Stimulated activated CD4-positive, alpha-beta T cell treated with anti-CD3 and anti-CD28 coated beads, Interleukin-12 subunit alpha, Interleukin-12 subunit beta, amount 100 ng/mL, for 48 hours (primary cell): ENCODE results near the gene IGF2BP3.
"Not testable (repeated sequence)": the region's sequence is repeated elsewhere in the genome, so short reads cannot be mapped to it uniquely, and the experiment has no call there.

Experiments used
- DNase-seq, 3 donors: peaks; one replicate each; pipeline ENCODE4 v3.0.0-alpha.2; 2020; ENCODE audit warnings: low read depth in 2 of 3, low spot score in 1 of 3

The IGF2BP3 gene

DNA sequence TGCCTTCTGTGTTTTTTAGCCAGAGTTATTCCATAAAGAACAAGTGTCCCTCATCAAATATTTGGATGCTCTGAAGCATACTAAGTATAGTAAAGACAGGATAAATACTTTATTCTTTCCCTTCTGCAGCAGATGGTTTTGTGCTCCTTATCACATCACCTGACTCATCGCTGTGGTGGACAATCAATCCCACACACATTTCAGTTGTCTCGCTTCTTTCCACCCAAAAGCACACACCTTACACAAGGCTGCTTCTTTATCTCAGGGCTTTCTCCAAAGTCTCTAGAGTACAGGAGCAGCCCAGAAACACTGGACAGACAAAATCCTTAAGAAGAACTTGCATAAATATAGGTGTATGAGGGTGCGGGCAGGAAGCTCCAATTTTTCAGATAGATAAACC, 43.4 kb downstream of the IGF2BP3 start:
- DNase-seq, result no peak

DNA sequence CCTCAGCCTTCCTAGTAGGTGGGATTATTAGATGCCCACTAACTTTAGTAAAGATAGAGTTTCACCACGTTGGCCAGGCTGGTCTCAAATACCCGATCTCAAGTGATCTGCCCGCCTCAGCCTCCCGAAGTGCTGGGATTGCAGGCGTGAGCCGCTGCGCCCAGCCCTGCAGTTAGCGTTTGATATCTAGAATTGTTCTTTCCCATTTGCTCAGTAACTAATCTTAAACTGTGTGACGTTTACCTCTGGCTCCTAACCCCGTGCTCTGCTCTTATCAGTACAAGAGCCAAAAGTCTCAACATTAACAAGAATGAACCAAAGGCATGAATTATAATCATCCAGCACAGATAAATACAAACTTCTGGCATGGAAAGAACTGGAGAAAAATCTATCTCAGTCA, 47.4 kb downstream of the IGF2BP3 start:
- DNase-seq, result no peak

GRCh38 chr7:23422384-23422783, 47.9 kb downstream of the IGF2BP3 start:
- no peak for DNase-seq

GRCh38 chr7:23419845-23420244, 50.4 kb downstream of the IGF2BP3 start:
- no peak for DNase-seq

DNA sequence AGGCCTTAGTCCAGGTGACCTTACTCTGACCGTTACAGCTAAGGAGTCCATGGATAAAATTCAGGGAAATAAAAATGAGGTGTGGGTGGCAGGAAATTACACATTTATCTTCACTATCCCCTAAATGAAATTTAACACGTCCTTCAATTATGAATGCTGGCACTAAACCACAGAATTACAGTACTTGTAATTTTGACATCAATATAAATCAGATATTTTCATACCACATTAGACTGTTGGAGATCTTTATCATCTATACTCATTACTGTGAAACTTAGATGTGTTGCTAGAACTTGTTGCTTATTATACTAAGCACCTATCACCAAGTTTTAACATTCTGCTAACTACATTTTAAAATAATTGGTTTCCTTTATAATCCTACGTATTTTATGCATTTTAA, 51.1 kb downstream of the IGF2BP3 start:
- DNase-seq, result no peak

DNA sequence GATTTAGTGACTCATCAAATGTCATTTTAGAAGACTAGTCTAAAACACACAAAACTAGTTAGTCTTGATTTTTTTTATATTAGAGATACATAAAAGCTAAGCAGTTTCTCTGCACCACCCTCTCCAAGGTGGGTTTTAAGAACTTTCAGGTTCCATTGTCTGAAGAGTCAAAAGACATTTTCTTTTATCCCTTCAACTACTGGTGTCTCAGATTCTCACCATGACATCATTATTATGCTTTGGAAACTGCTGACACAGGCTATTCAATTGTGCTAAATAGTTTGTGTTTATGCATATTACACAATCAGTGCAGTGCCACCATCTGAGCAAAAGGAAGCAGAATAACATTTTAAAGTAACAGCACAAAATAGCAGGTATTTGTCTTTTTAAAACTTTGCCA, 52.2 kb downstream of the IGF2BP3 start:
- no peak for DNase-seq

- DNase-seq, result no peak
These were observed 55.1 kb downstream of the IGF2BP3 start for GRCh38 chr7:23415198-23415597.

- DNase-seq, result no peak
These were observed 59.7 kb downstream of the IGF2BP3 start for GRCh38 chr7:23410446-23411183.

- not testable (repeated sequence) for DNase-seq
These were observed 63.7 kb downstream of the IGF2BP3 start for GRCh38 chr7:23406564-23406963.

- peak in 1 of 3 donors; percentile 6 for DNase-seq
These were observed 65.1 kb downstream of the IGF2BP3 start for GRCh38 chr7:23405240-23405618.

DNA sequence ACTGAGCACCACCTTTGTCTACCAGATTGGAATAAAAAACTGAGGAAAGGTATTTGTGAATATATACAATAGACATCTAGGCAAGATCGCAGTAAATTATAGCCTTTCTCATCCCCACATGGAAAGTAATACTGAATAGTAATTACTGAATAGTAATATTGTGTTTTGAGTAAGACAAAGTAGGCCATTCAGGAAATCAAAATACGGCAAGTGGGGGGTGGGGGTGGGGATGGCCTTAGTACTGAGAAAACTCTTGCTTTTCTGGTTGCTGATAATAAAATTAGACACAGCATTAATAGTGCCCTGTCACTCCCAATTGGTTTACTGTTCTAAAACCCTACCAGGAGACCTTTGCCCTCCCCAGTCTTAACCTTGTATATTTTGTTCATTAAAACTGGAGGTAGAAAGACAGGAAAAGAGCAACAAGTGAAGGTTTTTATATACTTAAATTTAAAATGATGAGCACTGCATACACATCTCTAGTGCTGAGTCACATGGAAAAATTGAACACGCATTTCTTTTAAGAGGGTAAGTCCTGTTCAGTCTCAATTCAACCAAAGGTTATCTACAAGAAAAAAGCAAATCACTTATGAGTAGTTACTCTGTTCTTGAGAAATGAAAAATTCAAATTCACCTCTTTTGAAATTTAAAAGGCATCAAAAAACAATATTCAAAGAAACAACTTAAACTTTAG, 65.6 kb downstream of the IGF2BP3 start:
- DNase-seq, result no peak

GRCh38 chr7:23403970-23404369, 66.3 kb downstream of the IGF2BP3 start:
- peak in 1 of 3 donors; percentile 15 for DNase-seq

- DNase-seq, result not testable (repeated sequence)
These were observed 72.2 kb downstream of the IGF2BP3 start for GRCh38 chr7:23398090-23398489.

DNA sequence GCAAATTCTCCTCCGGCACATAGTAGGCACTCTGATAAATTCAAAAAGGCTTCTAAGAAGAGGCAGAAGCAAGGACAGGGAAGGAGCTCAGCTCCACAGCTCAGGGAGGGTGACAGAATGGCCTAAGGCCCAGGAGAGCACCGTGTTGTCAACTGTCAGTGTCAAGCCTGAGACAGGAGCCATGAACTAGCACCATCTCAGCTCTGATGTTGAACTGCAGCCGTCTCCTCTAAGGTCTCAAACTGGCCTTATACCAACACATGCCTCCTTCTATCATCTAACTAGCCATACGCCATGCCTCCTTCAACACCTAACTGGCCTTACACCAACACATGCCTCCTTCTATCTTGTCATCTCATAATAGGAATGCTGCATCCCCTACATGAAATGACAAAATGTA, 73.0 kb downstream of the IGF2BP3 start:
- no peak for DNase-seq

DNA sequence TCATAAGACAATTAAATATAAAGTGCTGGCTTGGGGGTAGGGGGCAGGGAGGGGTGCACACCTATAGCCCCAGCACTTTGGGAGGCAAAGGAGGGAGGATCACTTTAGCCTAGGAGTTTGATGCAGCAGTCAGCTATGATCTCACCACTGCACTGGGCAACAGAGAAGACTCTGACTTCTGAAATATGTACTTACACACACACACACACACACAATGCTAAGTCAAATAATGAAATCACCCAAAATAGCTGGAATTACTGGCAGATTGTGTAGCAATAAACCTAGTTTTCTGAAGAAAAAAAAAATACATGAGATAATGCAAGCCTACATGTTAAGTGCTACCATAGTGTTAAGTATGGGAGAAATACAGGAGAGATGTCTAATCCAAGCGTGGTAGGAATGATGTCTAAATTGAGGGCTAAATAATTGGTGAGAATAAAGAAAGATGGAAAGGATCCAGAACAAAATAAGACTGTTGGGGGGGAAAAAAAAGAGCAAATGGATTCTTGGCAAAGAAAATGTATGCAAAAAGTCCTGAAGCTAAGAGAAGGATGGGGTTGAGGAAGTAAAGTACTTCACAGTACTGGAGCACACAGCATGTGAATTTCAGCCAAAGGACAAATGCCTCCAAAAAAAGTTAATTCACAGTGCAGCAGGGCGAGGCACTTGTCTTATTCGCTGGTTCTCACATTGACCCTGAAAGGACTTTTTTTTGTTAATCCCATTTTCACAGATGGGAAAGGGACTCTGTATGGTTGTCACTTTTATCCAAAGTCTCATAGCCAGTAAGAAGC, 73.9 kb downstream of the IGF2BP3 start:
- no peak for DNase-seq

DNA sequence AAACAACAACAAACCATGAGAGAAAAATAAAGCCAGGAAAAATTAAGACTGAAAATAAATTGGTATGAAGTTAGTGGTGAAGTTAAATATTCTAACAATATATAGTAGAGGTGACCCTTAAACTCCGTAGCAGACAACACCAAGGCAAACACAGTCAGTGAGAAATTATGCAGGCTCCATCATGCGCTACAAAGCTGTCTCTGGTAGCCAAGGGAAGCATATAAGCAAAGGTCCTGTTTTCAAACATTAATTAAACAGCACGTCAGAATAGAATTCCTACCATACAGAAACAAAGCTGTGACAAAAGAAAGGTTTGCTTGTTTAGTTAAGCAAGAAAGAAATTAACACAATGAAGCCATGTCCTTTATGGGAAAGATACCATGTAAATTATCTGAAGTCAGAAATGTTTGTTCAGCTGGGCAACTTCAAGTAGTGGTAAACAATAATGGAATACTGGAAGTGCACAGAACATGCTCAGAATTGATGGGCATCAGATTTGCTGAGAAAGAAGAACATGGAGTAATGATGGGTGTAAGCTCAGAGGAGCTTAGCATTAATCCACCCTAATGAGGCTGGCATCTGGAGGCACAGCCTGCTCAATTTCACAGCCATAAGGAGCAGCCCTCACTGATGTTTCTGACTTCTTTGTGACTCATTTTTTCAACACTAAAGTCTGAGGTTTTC, 75.7 kb downstream of the IGF2BP3 start:
- DNase-seq, result no peak

DNA sequence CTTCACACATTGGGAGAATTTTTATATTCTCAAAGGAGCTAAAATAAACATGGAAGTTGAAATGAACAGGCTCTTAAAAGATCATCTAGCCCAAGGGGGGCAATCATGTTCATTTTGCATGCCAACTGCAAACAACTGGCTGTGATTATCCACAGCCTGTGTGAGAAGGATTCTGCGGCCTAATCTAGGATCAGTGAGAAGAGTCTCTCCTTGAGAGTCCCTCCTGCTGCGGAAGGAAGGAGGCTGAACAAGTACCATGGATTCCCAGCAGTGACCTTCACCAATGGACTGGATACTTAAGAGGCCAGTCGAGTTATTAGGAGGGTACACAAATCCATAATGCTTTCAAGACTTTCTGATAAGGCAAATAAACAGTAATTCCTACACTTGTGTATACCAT, 76.7 kb downstream of the IGF2BP3 start:
- no peak for DNase-seq

DNA sequence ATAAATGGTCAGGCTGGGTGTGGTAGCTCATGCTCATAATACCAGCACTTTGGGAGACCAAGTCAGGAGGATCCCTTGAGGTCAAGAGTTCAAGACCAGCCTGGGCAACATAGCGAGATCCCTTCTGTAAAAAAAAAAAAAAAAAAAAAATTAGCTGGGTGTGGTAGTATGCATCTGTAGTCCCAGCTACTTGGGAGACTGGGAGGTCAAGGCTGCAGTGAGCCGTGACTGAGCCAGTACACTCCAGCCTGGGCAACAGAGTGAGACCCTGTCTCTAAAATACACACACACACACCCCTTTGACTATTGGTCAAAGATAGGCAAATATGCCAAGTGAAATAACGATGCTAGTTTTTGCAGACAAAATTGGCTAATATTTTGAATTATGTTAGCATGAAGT, 80.6 kb downstream of the IGF2BP3 start:
- DNase-seq, result no peak

DNA sequence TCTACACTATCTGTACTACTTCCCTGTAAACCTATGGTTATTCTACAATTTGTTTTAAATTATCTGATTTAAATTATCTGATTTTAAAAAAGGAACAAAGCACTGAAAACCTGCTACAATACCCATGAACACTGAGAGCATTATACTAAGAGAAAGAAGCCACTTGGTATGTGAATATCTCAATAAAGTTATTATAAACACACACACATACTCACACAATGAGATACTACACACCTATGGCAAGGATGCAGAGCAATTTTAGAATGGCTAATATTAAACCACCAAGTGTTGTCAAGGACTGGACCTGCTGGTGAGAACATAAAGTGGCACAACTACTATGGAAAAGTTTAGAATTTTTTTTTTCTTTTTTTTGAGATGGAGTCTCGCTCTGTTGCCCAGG, 82.7 kb downstream of the IGF2BP3 start:
- no peak for DNase-seq

DNA sequence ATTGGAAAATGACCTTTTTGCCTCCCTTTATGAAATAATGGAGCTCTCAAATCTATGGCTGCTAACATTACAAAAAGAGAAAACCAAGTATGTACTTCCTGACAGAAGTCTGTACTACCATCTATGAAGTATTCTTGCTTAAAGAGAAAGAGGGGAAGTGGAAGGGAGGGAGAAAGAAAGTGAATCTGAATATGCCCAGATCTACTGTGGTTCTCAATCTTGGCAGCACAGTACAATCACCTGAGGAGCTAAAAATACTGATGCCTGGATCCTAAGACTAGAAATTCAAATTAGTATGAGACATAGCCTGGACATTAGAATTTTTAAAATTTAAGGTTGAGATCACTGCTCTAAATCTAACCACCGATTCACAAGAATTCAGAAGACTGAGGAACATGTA, 85.2 kb downstream of the IGF2BP3 start:
- DNase-seq, result no peak

DNA sequence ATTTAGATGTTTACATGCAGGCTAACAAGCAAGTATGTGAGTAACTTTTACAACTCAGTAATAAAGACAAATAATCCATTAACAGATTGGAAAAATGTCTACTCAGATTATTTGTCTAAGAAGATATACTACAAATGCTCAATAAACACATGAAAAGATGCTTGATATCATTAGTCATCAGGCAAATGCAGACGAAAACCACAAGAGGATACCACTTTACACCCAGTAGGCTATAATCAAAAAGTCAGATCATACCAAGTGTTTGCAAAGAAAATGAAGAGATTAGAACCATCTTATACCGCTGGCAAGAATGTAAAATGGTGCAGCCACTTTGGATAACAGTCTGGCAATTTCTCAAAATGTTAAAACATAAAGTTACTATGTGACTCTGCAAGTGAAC, 87.1 kb downstream of the IGF2BP3 start:
- no peak for DNase-seq

- DNase-seq, result no peak
These were observed 89.3 kb downstream of the IGF2BP3 start for GRCh38 chr7:23380961-23381360.
